Measurements from ENCODE around the gene AQP5. TPM values are rescaled to one million over a fixed set of nuclear protein-coding genes. Genes with fewer than 3 reads are reported as not detected.

The AQP5 gene
- total and polyA plus RNA-seq, 8 donors = 2.9 to 54.3 (median 8.6) TPM; not detected in 2

- intact Hi-C loops (cut with DNase I; ENCODE audit: low total_unique reads) = loop anchor here (5.0 kb wide), 2 partner anchors 89 to 104 kb away; partner anchors contain the start of gene ASIC1
- Histone ChIP-seq H3K9me3 (no peaks in the 10 kb centered on the region), H3K27ac (no peak overlapping the region), H3K4me3 (no peak overlapping the region), H3K36me3 (no peaks in the 10 kb centered on the region), H3K4me1 (peaks cover 8 to 28% (median 27%) of the 10 kb centered on the region in 4 donors), H3K27me3 (peaks cover 0 to 33% (median 0%) of the 10 kb centered on the region in 3 donors)
- DNase-seq = no peak
- 71 to 88% (median 80%) methylated on average over 5 to 6 of the region's 6 CpGs for whole genome bisulfite sequencing, 5 donors
- TF ChIP-seq POLR2A (IDR thresholded peaks at IDR 0.05) = no peak
- no peak for TF ChIP-seq POLR2AphosphoS5 (IDR thresholded peaks at IDR 0.05)
Observed at GRCh38 chr12:49968471-49968870, 6.8 kb downstream of the AQP5 start.

GRCh38 chr12:49969027-49969426 lies 7.4 kb downstream of the AQP5 start:
- WGBS, 5 donors = 71 to 90% (median 76%) methylated on average over 5 of the region's 5 CpGs
- no peak for DNase-seq
- no peak overlapping the region for H3K27ac ChIP-seq
- H3K4me3 ChIP-seq = no peak overlapping the region
- intact Hi-C loops (cut with DNase I; ENCODE audit: low total_unique reads) = loop anchor here (5.0 kb wide), 2 partner anchors 88 to 103 kb away; partner anchors contain the start of gene ASIC1
- TF ChIP-seq, protein P1, sequence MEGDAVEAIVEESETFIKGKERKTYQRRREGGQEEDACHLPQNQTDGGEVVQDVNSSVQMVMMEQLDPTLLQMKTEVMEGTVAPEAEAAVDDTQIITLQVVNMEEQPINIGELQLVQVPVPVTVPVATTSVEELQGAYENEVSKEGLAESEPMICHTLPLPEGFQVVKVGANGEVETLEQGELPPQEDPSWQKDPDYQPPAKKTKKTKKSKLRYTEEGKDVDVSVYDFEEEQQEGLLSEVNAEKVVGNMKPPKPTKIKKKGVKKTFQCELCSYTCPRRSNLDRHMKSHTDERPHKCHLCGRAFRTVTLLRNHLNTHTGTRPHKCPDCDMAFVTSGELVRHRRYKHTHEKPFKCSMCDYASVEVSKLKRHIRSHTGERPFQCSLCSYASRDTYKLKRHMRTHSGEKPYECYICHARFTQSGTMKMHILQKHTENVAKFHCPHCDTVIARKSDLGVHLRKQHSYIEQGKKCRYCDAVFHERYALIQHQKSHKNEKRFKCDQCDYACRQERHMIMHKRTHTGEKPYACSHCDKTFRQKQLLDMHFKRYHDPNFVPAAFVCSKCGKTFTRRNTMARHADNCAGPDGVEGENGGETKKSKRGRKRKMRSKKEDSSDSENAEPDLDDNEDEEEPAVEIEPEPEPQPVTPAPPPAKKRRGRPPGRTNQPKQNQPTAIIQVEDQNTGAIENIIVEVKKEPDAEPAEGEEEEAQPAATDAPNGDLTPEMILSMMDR (IDR thresholded peaks at IDR 0.05) = no peak
- TF ChIP-seq EP300 (IDR thresholded peaks at IDR 0.05) (no peak), POLR2A (IDR thresholded peaks at IDR 0.05) (no peak), POLR2AphosphoS5 (IDR thresholded peaks at IDR 0.05) (no peak)
- peaks cover 10 to 31% (median 26%) of the 10 kb centered on the region in 4 donors for H3K4me1 ChIP-seq
- no peaks in the 10 kb centered on the region for H3K36me3 ChIP-seq
- H3K27me3 ChIP-seq = peaks cover 0 to 28% (median 0%) of the 10 kb centered on the region in 3 donors
- H3K9me3 ChIP-seq = no peaks in the 10 kb centered on the region

DNA sequence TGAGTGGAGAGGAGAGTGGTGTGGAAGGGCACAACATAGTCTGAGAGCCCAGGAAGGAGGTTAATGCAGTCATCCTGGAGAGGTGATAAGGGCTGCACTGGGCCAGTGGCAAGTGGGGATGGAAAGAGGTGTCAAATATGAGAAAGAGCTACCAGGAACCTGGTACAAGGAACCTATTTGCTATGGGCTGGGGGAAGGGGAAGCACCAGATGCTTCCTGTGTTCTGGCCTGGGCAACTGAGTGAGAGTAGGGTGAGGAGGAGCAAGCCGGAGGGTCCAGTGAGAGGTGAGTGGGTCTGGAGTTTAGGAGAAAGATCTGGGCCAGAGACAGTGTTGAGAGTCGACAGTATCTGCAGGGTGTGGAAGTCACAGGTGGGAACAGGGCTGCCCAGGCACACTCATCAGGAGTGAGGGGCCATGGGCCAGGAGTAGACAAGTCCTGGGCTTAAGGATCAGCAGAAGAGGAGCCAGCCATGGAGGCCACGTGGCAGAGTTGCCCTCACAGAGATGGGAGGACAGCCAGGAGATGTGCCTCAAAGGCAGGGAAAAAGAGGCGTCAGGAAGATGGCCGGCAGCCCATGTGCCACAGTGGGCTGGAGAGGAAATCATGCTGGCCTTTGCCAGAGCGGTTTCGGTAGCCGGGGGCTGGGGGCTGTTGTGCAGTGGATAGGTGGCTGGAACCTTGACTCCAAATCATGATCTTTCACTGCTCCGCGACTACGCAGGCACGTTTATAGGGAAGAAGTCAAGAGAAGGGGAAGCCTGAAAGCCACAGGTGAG lies 8.2 kb downstream of the AQP5 start:
- peaks cover 18 to 39% (median 32%) of the 10 kb centered on the region in 4 donors for H3K4me1 ChIP-seq
- peaks cover 0 to 27% (median 0%) of the 10 kb centered on the region in 3 donors for H3K27me3 ChIP-seq
- H3K4me3 ChIP-seq = no peak overlapping the region
- WGBS, 5 donors = 80 to 88% (median 85%) methylated on average over 12 of the region's 12 CpGs
- no peak overlapping the region for H3K27ac ChIP-seq
- H3K9me3 ChIP-seq = no peaks in the 10 kb centered on the region
- no peaks in the 10 kb centered on the region for H3K36me3 ChIP-seq
- TF ChIP-seq, protein P1 (IDR thresholded peaks at IDR 0.05) = no peak
- TF ChIP-seq POLR2A (IDR thresholded peaks at IDR 0.05) (no peak), POLR2AphosphoS5 (IDR thresholded peaks at IDR 0.05) (no peak), EP300 (IDR thresholded peaks at IDR 0.05) (no peak)
- intact Hi-C loops (cut with DNase I; ENCODE audit: low total_unique reads) = loop anchor here (5.0 kb wide), 2 partner anchors 87 to 102 kb away; partner anchors contain the start of gene ASIC1
- peak in 1 of 2 donors; percentile 1 for DNase-seq

- Histone ChIP-seq H3K9me3 (no peaks in the 10 kb centered on the region), H3K27ac (no peak overlapping the region), H3K4me1 (peaks cover 22 to 48% (median 37%) of the 10 kb centered on the region in 4 donors), H3K36me3 (no peaks in the 10 kb centered on the region), H3K4me3 (no peak overlapping the region), H3K27me3 (peaks cover 0 to 27% (median 0%) of the 10 kb centered on the region in 3 donors)
- WGBS, 5 donors = 72 to 82% (median 77%) methylated on average over 10 of the region's 10 CpGs
- DNase-seq = peak in 1 of 2 donors; percentile 3
- intact Hi-C loops (cut with DNase I; ENCODE audit: low total_unique reads) = no loop called here
- no peak for TF ChIP-seq POLR2A (IDR thresholded peaks at IDR 0.05)
Observed at GRCh38 chr12:49970658-49971057, 9.0 kb downstream of the AQP5 start.

- intact Hi-C loops (cut with DNase I; ENCODE audit: low total_unique reads) = no loop called here
- Histone ChIP-seq H3K4me1 (peaks cover 22 to 48% (median 37%) of the 10 kb centered on the region in 4 donors), H3K27ac (no peak overlapping the region), H3K9me3 (no peaks in the 10 kb centered on the region), H3K36me3 (no peaks in the 10 kb centered on the region), H3K4me3 (no peak overlapping the region), H3K27me3 (peaks cover 0 to 27% (median 0%) of the 10 kb centered on the region in 3 donors)
- WGBS, 5 donors = 70 to 88% (median 83%) methylated on average over 6 of the region's 6 CpGs
- TF ChIP-seq, protein P1 (IDR thresholded peaks at IDR 0.05) = no peak
- no peak for TF ChIP-seq POLR2AphosphoS5 (IDR thresholded peaks at IDR 0.05)
- TF ChIP-seq POLR2A (IDR thresholded peaks at IDR 0.05) = no peak
- TF ChIP-seq EP300 (IDR thresholded peaks at IDR 0.05) = no peak
- DNase-seq = peak in 1 of 2 donors; percentile 1
Observed at GRCh38 chr12:49971141-49971540, 9.5 kb downstream of the AQP5 start.
